ENCODE results near the gene ARMH4. TPM values are rescaled to one million over a fixed set of nuclear protein-coding genes. Genes with fewer than 3 reads are reported as not detected.

ARMH4 gene
- total and polyA plus RNA-seq, 4 donors = 0.40 to 14.2 (median 1.1) TPM

DNA sequence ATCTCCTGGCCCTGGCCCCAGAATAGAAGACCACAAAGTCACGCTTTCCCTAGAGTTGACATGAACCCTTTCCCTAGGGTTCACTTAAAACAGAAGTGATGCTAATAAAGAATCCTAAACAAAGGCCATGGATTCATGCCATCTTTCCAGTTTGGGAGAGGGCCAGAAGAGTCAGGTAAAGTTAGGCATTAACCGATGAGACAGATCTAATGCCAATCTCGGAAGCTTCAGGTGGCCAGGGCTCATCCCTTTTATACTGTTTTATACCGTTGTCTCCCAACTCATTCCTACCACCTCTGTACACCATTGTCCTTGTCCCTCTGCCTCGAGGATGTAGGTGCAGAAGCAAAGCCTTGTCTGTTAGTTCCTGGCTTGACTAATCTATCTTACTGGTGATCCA is 25.1 kb upstream of the ARMH4 start:
- no peak overlapping the region for H3K27ac ChIP-seq (ENCODE audit: low read depth in 1 of 2, low read length in 1 of 2)
- no peaks in the 10 kb centered on the region for H3K27me3 ChIP-seq (ENCODE audit: control insufficient read depth in 3 of 3, insufficient read depth in 3 of 3, low read length in 2 of 3)
- H3K4me1 ChIP-seq (ENCODE audit: control insufficient read depth in 5 of 5, insufficient read depth in 5 of 5, low read length in 5 of 5) = no peaks in the 10 kb centered on the region
- no peak overlapping the region for H3K4me3 ChIP-seq
- no peaks in the 10 kb centered on the region for H3K36me3 ChIP-seq (ENCODE audit: control insufficient read depth in 4 of 4, insufficient read depth in 4 of 4, low read length in 4 of 4)
- H3K9ac ChIP-seq (ENCODE audit: insufficient read depth in 1 of 2, low read length in 2 of 2) = no peak overlapping the region
- TF ChIP-seq CTCF (IDR thresholded peaks at IDR 0.05; ENCODE audit: control extremely low read depth, extremely low read depth) = no peak
- no peaks in the 10 kb centered on the region for H3K9me3 ChIP-seq (ENCODE audit: control insufficient read depth in 4 of 4, insufficient read depth in 3 of 4, low read length in 3 of 4)
- no peak for DNase-seq
- WGBS, 2 donors = 81 to 88% methylated on average over 5 of the region's 5 CpGs
- ATAC-seq (ENCODE audit: insufficient read depth, low FRiP score) = no peak

- peaks cover 0 to 3% (median 0%) of the 10 kb centered on the region in 3 donors for H3K27me3 ChIP-seq (ENCODE audit: control insufficient read depth in 3 of 3, insufficient read depth in 3 of 3, low read length in 2 of 3)
- WGBS, 2 donors = 17 to 25% methylated on average over 6 of the region's 6 CpGs
- peak; percentile 69 for ATAC-seq (ENCODE audit: insufficient read depth, low FRiP score)
- no peak for TF ChIP-seq CTCF (IDR thresholded peaks at IDR 0.05; ENCODE audit: control extremely low read depth, extremely low read depth)
- H3K9me3 ChIP-seq (ENCODE audit: control insufficient read depth in 4 of 4, insufficient read depth in 3 of 4, low read length in 3 of 4) = peaks cover 0 to 1% (median 0%) of the 10 kb centered on the region in 4 donors
- no peaks in the 10 kb centered on the region for H3K36me3 ChIP-seq (ENCODE audit: control insufficient read depth in 4 of 4, insufficient read depth in 4 of 4, low read length in 4 of 4)
- peak; percentile 53 to 77 (median 71) for DNase-seq
- no peaks in the 10 kb centered on the region for H3K4me1 ChIP-seq (ENCODE audit: control insufficient read depth in 5 of 5, insufficient read depth in 5 of 5, low read length in 5 of 5)
- H3K27ac ChIP-seq (ENCODE audit: low read depth in 1 of 2, low read length in 1 of 2) = no peak overlapping the region
- H3K4me3 ChIP-seq = no peak overlapping the region
- no peak overlapping the region for H3K9ac ChIP-seq (ENCODE audit: insufficient read depth in 1 of 2, low read length in 2 of 2)
Observed at GRCh38 chr14:58171090-58171489, 19.1 kb upstream of the ARMH4 start.

GRCh38 chr14:58167891-58168290 is 15.9 kb upstream of the ARMH4 start:
- Histone ChIP-seq H3K27ac (ENCODE audit: low read depth in 1 of 2, low read length in 1 of 2) (no peak overlapping the region), H3K9ac (ENCODE audit: insufficient read depth in 1 of 2, low read length in 2 of 2) (no peak overlapping the region), H3K4me1 (ENCODE audit: control insufficient read depth in 5 of 5, insufficient read depth in 5 of 5, low read length in 5 of 5) (no peaks in the 10 kb centered on the region), H3K36me3 (ENCODE audit: control insufficient read depth in 4 of 4, insufficient read depth in 4 of 4, low read length in 4 of 4) (no peaks in the 10 kb centered on the region), H3K9me3 (ENCODE audit: control insufficient read depth in 4 of 4, insufficient read depth in 3 of 4, low read length in 3 of 4) (peaks cover 0 to 1% (median 0%) of the 10 kb centered on the region in 4 donors), H3K27me3 (ENCODE audit: control insufficient read depth in 3 of 3, insufficient read depth in 3 of 3, low read length in 2 of 3) (peaks cover 0 to 3% (median 0%) of the 10 kb centered on the region in 3 donors), H3K4me3 (no peak overlapping the region)
- ATAC-seq (ENCODE audit: insufficient read depth, low FRiP score) (no peak), DNase-seq (no peak)
- no peak for TF ChIP-seq CTCF (IDR thresholded peaks at IDR 0.05; ENCODE audit: control extremely low read depth, extremely low read depth)
- 82 to 90% methylated on average over 5 of the region's 5 CpGs for WGBS, 2 donors

DNA sequence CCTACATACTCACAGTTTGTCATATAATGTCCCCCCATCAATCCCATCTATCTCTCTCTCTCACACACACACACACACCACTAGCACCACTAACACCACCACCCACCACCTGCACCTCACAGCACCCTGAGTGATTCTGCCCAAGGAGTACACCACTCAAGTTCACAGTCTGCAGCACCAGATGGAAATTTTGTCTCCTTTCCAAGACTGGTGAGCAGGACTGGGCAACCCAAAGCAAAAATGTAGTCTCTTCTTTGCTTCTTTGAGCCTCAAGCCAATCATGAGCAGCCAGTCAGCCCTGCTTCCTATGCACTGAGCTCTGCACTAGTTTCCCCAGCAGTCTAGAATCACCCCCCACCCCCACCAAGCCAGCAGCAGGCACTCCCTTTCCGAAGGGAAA is 15.0 kb upstream of the ARMH4 start:
- Histone ChIP-seq H3K9me3 (ENCODE audit: control insufficient read depth in 4 of 4, insufficient read depth in 3 of 4, low read length in 3 of 4) (peaks cover 0 to 1% (median 0%) of the 10 kb centered on the region in 4 donors), H3K27me3 (ENCODE audit: control insufficient read depth in 3 of 3, insufficient read depth in 3 of 3, low read length in 2 of 3) (peaks cover 0 to 3% (median 0%) of the 10 kb centered on the region in 3 donors), H3K4me3 (no peak overlapping the region), H3K27ac (ENCODE audit: low read depth in 1 of 2, low read length in 1 of 2) (no peak overlapping the region), H3K9ac (ENCODE audit: insufficient read depth in 1 of 2, low read length in 2 of 2) (no peak overlapping the region), H3K4me1 (ENCODE audit: control insufficient read depth in 5 of 5, insufficient read depth in 5 of 5, low read length in 5 of 5) (no peaks in the 10 kb centered on the region), H3K36me3 (ENCODE audit: control insufficient read depth in 4 of 4, insufficient read depth in 4 of 4, low read length in 4 of 4) (no peaks in the 10 kb centered on the region)
- no peak for TF ChIP-seq CTCF (IDR thresholded peaks at IDR 0.05; ENCODE audit: control extremely low read depth, extremely low read depth)
- no peak for ATAC-seq (ENCODE audit: insufficient read depth, low FRiP score)
- 46 to 48% methylated on average over 1 of the region's 1 CpG for WGBS, 2 donors
- no peak for DNase-seq

All from lung (tissue), 12 donors.